Lower lobe of right lung (tissue), 2 donors: ENCODE measurements around the gene PFKFB3. TPM values are rescaled to one million over a fixed set of nuclear protein-coding genes. Genes with fewer than 3 reads are reported as not detected.
"Not testable (repeated sequence)": the region's sequence is repeated elsewhere in the genome, so short reads cannot be mapped to it uniquely, and the experiment has no call there.

Experiments
- ATAC-seq, 2 donors: fragments of 200-7000 bp; cut with Tn5 transposase; one replicate each; pipeline ENCODE4 v1.9.1; 2020 to 2022; ENCODE audit warnings: mild to moderate bottlenecking in 2 of 2, moderate library complexity in 2 of 2
- DNase-seq: peaks from one replicate; pipeline ENCODE4 v3.0.0-alpha.2; 2020
- H3K27ac ChIP-seq: fragments of 200-600 bp; one replicate; pipeline ENCODE4 v1.8.0; 2022
- H3K27me3 ChIP-seq: fragments of 200-600 bp; one replicate; pipeline ENCODE4 v1.8.0; 2022; ENCODE audit warnings: low read depth
- H3K36me3 ChIP-seq: fragments of 200-600 bp; one replicate; pipeline ENCODE4 v1.8.0; 2022; ENCODE audit warnings: mild to moderate bottlenecking
- H3K4me1 ChIP-seq: fragments of 200-600 bp; one replicate; pipeline ENCODE4 v1.8.0; 2022
- H3K4me3 ChIP-seq: fragments of 200-600 bp; one replicate; pipeline ENCODE4 v1.8.0; 2022; ENCODE audit warnings: mild to moderate bottlenecking
- H3K9me3 ChIP-seq: fragments of 200-600 bp; one replicate; pipeline ENCODE4 v1.8.0; 2022
- CTCF ChIP-seq: fragments of 200-600 bp; IDR thresholded peaks from one replicate; pipeline ENCODE4 v1.8.0; 2022; ENCODE audit warnings: antibody characterized with exemption, mild to moderate bottlenecking
- intact Hi-C: fragments of 100-400 bp; cut with DNase I; formaldehyde crosslinking; loops from one replicate; pipeline ENCODE4 v1.11.0; 2022
- total RNA-seq: library from RNA; stranded (reverse); fragmentation: NEBNext Ultra II Directional; extraction: Animal tissue kit (Norgen Biotek cat#: 25700); gene quantifications from one replicate; pipeline ENCODE4 v1.2.1, GENCODE V29; 2021
- donor health status: DM: no; HTN: yes; CAD: no; lungs with severe emphysema.

PFKFB3 gene
- total RNA-seq, 1 donor from 2014 or later: 78.5 TPM

- no peak overlapping the region for H3K27ac ChIP-seq
- H3K27me3 ChIP-seq: no peaks in the 10 kb centered on the region
- intact Hi-C loops: no loop called here
- peaks cover 16% of the 10 kb centered on the region for H3K4me1 ChIP-seq
- TF ChIP-seq CTCF: no peak
- DNase-seq (no peak), ATAC-seq (no peak)
- no peak overlapping the region for H3K4me3 ChIP-seq
- H3K36me3 ChIP-seq: peaks cover 5% of the 10 kb centered on the region
- no peaks in the 10 kb centered on the region for H3K9me3 ChIP-seq
These were observed 39.4 kb downstream of the PFKFB3 start for GRCh38 chr10:6242089-6242488.

DNA sequence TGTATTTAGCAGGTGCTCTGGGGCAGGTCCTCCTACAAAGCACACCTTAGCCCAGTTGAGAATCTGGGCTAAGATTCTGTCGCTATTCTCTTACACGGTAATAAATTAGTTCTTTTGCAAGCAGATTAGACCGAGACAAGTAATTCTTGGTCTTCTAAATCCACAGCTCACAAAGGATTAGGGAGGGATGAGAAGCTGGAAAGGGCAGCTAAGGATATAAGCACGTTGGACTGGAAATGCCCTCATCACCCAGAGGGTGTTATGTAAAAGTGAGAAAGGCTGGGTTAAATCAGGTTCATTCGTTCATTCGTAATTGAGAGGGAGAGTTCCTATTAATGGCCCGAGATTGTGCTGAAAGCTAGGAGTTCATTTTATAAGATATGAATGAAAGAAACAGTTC, 41.8 kb downstream of the PFKFB3 start:
- H3K36me3 ChIP-seq: peaks cover 5% of the 10 kb centered on the region
- DNase-seq: no peak
- no peak for TF ChIP-seq CTCF
- intact Hi-C loops: no loop called here
- H3K4me1 ChIP-seq: peaks cover 10% of the 10 kb centered on the region
- no peaks in the 10 kb centered on the region for H3K9me3 ChIP-seq
- ATAC-seq: no peak
- no peak overlapping the region for H3K27ac ChIP-seq
- H3K4me3 ChIP-seq: no peak overlapping the region
- H3K27me3 ChIP-seq: no peaks in the 10 kb centered on the region

DNA sequence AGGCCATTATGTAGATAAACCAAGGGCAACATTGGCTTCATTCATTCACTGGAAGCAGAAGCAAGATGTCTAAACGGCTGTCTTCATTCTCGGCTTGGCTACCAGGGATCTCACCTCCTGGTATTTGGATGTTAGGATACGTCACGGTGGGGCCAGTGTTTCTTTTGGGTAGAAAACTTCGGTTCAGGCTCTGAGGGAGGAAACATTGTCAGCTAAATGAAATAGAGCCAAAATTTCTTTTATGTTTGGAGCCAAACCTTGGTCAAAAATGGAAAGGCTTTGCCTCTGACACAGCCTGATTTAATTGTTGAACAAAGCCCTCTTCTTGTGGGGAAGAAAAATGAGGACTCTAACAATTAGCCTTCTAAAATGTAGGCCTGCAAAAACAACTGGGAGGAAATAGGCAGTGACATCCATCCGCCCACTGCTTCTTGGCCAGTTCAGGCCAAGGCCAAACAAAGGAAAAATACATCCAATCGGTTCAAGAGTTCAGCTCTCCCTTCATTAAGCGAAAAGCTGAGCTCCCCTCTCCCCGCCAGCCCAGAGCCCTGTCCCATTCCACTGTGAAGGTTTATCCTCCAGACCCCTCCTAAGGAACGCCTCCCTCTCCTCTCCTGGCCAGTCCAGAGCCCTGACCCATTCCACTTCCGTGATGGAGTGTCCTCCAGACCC, 44.4 kb downstream of the PFKFB3 start:
- TF ChIP-seq CTCF: no peak
- no peaks in the 10 kb centered on the region for H3K9me3 ChIP-seq
- intact Hi-C loops: no loop called here
- H3K36me3 ChIP-seq: no peaks in the 10 kb centered on the region
- ATAC-seq: no peak
- no peak overlapping the region for H3K27ac ChIP-seq
- H3K27me3 ChIP-seq: no peaks in the 10 kb centered on the region
- no peak for DNase-seq
- H3K4me3 ChIP-seq: no peak overlapping the region
- no peaks in the 10 kb centered on the region for H3K4me1 ChIP-seq

GRCh38 chr10:6248908-6249307, 46.2 kb downstream of the PFKFB3 start:
- ATAC-seq, H3K27me3 ChIP-seq, H3K36me3 ChIP-seq, intact Hi-C loops, H3K4me3 ChIP-seq, H3K4me1 ChIP-seq, H3K9me3 ChIP-seq, H3K27ac ChIP-seq: not testable (repeated sequence)
- DNase-seq: peak; percentile 76

DNA sequence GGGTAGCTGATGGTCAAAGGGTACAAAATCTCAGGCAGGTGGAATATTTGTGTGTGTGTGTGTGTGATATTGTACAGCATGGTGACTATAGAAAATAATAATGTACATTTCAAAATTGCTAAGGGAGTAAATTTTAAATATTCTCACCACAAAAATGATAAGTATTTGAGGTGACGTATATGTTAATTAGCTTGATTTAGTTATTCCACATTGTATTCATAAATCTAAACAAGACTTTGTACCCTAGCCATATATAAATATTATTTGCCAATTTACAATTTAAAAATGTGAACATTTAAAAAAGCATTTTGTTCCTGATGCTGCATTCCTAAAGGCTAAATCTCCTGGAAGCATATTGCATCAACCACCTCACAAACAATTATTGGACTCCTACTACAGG, 47.0 kb downstream of the PFKFB3 start:
- no peak for TF ChIP-seq CTCF

DNA sequence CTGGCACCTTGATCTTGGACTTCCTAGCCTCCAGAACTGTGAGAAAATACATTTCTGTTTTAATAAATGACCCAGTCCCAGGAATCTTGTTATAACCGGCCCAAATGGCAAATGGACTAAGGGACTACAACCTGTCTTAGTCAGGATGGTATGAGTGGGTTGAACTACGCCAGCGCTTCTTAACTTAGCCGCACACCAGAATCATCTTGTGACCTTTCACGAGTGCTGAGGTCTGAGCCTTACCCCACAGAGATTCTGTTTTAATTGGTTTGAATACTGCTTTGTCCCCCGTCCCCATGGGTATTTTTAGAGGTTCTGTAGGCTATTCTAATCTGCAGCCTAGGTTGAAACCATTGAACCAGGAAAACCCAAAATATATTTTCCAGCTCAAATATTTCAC, 48.0 kb downstream of the PFKFB3 start:
- Histone ChIP-seq H3K9me3 (no peaks in the 10 kb centered on the region), H3K4me1 (peaks cover 5% of the 10 kb centered on the region), H3K27ac (no peak overlapping the region), H3K27me3 (no peaks in the 10 kb centered on the region), H3K36me3 (no peaks in the 10 kb centered on the region), H3K4me3 (no peak overlapping the region)
- intact Hi-C loops: no loop called here
- ATAC-seq: no peak
- no peak for TF ChIP-seq CTCF
- no peak for DNase-seq

More for the DNA sequence above, 47.0 kb downstream of the PFKFB3 start:
- intact Hi-C loops: no loop called here
- no peak for ATAC-seq
- no peak for DNase-seq
- no peak overlapping the region for H3K27ac ChIP-seq
- H3K9me3 ChIP-seq: no peaks in the 10 kb centered on the region
- H3K27me3 ChIP-seq: no peaks in the 10 kb centered on the region
- H3K4me1 ChIP-seq: peaks cover 1% of the 10 kb centered on the region
- H3K4me3 ChIP-seq: no peak overlapping the region
- H3K36me3 ChIP-seq: no peaks in the 10 kb centered on the region
